PC-9 (cell line): ENCODE results near the gene ESR2.

ENCODE experiments used
- EZH2 ChIP-seq: fragments of 200-600 bp; sonication (generic); IDR thresholded peaks from 2 replicates; pipeline ENCODE4 v1.8.0; 2017; ENCODE audit warnings: antibody characterized with exemption, low read depth
- TF ChIP-seq, protein P1 (sequence below): fragments of 200-600 bp; sonication (generic); conservative IDR thresholded peaks from 2 replicates; pipeline ENCODE4 v1.6.1; 2017; ENCODE audit warnings: mixed run types, antibody characterized with exemption, mild to moderate bottlenecking, moderate library complexity

- TF ChIP-seq, protein P1, sequence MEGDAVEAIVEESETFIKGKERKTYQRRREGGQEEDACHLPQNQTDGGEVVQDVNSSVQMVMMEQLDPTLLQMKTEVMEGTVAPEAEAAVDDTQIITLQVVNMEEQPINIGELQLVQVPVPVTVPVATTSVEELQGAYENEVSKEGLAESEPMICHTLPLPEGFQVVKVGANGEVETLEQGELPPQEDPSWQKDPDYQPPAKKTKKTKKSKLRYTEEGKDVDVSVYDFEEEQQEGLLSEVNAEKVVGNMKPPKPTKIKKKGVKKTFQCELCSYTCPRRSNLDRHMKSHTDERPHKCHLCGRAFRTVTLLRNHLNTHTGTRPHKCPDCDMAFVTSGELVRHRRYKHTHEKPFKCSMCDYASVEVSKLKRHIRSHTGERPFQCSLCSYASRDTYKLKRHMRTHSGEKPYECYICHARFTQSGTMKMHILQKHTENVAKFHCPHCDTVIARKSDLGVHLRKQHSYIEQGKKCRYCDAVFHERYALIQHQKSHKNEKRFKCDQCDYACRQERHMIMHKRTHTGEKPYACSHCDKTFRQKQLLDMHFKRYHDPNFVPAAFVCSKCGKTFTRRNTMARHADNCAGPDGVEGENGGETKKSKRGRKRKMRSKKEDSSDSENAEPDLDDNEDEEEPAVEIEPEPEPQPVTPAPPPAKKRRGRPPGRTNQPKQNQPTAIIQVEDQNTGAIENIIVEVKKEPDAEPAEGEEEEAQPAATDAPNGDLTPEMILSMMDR: no peak
- TF ChIP-seq EZH2: no peak
Measured at GRCh38 chr14:64246688-64247087, 47.5 kb downstream of the ESR2 start.
